ENCODE measurements around the gene CYP2A7.
"Not testable (repeated sequence)": the region's sequence is repeated elsewhere in the genome, so short reads cannot be mapped to it uniquely, and the experiment has no call there.

DNA sequence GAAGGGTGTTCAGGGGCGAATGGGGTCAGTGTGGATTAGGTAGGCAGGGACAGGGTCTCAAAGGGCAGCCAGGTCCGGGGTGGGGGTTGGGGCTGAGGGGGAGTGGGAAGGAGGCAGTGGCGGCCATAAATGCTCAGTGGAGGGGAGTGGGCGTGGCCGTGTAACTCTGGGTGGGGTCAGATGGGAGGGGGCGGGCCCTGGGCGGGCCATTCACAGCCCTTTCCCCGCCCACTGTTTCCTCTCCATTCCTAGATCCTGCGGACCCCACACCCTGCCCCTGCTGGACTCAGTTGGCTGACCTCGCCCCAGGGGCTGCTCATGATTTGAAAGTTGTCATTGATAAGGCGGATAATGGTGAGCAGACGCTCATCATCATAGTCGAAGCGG is 55.7 kb downstream of the CYP2A7 start:
- TF ChIP-seq EZH2 (IDR thresholded peaks at IDR 0.05; ENCODE audit: low read length): not testable (repeated sequence)
- TF ChIP-seq, protein P1, sequence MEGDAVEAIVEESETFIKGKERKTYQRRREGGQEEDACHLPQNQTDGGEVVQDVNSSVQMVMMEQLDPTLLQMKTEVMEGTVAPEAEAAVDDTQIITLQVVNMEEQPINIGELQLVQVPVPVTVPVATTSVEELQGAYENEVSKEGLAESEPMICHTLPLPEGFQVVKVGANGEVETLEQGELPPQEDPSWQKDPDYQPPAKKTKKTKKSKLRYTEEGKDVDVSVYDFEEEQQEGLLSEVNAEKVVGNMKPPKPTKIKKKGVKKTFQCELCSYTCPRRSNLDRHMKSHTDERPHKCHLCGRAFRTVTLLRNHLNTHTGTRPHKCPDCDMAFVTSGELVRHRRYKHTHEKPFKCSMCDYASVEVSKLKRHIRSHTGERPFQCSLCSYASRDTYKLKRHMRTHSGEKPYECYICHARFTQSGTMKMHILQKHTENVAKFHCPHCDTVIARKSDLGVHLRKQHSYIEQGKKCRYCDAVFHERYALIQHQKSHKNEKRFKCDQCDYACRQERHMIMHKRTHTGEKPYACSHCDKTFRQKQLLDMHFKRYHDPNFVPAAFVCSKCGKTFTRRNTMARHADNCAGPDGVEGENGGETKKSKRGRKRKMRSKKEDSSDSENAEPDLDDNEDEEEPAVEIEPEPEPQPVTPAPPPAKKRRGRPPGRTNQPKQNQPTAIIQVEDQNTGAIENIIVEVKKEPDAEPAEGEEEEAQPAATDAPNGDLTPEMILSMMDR (optimal IDR thresholded peaks at IDR 0.05 in 1 of 3, IDR thresholded peaks at IDR 0.05 in 1 of 3, conservative IDR thresholded peaks at IDR 0.05 in 1 of 3; ENCODE audit: extremely low read depth in 1 of 3, insufficient read depth in 2 of 3, low read length in 3 of 3): not testable (repeated sequence)

Data from keratinocyte (primary cell).